Left lung (tissue), 10 donors: ENCODE measurements around the gene TEKTIP1. TPM values are rescaled to one million over a fixed set of nuclear protein-coding genes. Genes with fewer than 3 reads are reported as not detected.

Experiments
- ATAC-seq: fragments of 200-7000 bp; cut with Tn5 transposase; one replicate; pipeline ENCODE4 v1.9.1; 2020; ENCODE audit warnings: moderate library complexity
- DNase-seq, 4 donors: peaks; one replicate each; pipeline ENCODE4 v3.0.0-alpha.2; 2013 to 2020
- H3K27ac ChIP-seq, 2 donors: fragments of 200-600 bp; sonication (generic) in 1 of 2; one replicate each; pipeline versions ENCODE4 v1.5.0 to v1.8.0; 2020 to 2021
- H3K27me3 ChIP-seq, 2 donors: fragments of 200-600 bp; sonication (generic) in 1 of 2; one replicate each; pipeline versions ENCODE4 v1.5.0 to v1.8.0; 2020 to 2021
- H3K36me3 ChIP-seq, 2 donors: fragments of 200-600 bp; sonication (generic) in 1 of 2; one replicate each; pipeline versions ENCODE4 v1.5.0 to v1.8.0; 2020 to 2021
- H3K4me1 ChIP-seq, 2 donors: fragments of 200-600 bp; one replicate each; pipeline ENCODE4 v1.8.0; 2021
- H3K4me3 ChIP-seq, 2 donors: fragments of 200-600 bp; sonication (generic) in 1 of 2; one replicate each; pipeline versions ENCODE4 v1.5.0 to v1.8.0; 2020 to 2021; ENCODE audit warnings: mild to moderate bottlenecking in 1 of 2
- H3K9me3 ChIP-seq, 2 donors: fragments of 200-600 bp; sonication (generic) in 1 of 2; one replicate each; pipeline versions ENCODE4 v1.5.0 to v1.8.0; 2020 to 2021
- intact Hi-C, 2 donors: fragments of 100-400 bp; cut with DNase I; formaldehyde crosslinking; loops; one replicate each; pipeline versions ENCODE4 v1.11.2 to v1.14.2; 2022
- polyA plus RNA-seq, 6 donors: library from polyadenylated mRNA; unstranded; fragments of 120-200 nt; gene quantifications; one replicate each; pipeline ENCODE4 v1.2.1, GENCODE V29; 2013; ENCODE audit not compliant: insufficient read length in 6 of 6
- total RNA-seq, 2 donors: library from RNA; stranded (reverse); fragmentation: NEBNext Ultra II Directional; extraction: Animal tissue kit (Norgen Biotek cat#: 25700); gene quantifications; one replicate each; pipeline ENCODE4 v1.2.1, GENCODE V29; 2021
- TF ChIP-seq, protein P1 (sequence below), 2 donors: fragments of 200-600 bp; sonication (generic) in 1 of 2; IDR thresholded peaks; one replicate each; pipeline versions ENCODE4 v1.5.0 to v1.8.0; 2021; ENCODE audit warnings: antibody characterized with exemption in 2 of 2
- donor health status: DM: no; HTN: yes; CAD: no.
- donor health status: DM: no; HTN: no; CAD: no.

TEKTIP1 gene
- total and polyA plus RNA-seq, 8 donors: 2.8 to 7.5 (median 4.8) TPM

DNA sequence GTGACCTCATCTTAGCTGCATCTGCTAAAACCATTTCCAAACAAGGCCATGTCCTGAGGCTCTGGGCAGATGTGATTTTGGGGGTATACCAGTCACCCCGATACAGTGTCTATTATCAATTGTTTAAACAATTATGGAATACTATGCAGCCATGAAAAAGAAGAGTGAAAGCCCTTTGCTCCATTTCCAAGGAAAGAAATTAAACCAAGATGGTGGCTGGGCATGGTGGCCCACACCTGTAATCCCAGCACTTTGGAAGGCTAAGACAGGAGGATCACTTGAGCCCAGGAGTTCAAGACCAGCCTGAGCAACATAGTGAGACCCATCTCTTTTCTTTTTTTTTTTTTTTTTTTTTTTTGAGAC is 763 bp downstream of the TEKTIP1 start:
- H3K4me3 ChIP-seq: no peak overlapping the region
- H3K27me3 ChIP-seq: no peaks in the 10 kb centered on the region
- TF ChIP-seq, protein P1, sequence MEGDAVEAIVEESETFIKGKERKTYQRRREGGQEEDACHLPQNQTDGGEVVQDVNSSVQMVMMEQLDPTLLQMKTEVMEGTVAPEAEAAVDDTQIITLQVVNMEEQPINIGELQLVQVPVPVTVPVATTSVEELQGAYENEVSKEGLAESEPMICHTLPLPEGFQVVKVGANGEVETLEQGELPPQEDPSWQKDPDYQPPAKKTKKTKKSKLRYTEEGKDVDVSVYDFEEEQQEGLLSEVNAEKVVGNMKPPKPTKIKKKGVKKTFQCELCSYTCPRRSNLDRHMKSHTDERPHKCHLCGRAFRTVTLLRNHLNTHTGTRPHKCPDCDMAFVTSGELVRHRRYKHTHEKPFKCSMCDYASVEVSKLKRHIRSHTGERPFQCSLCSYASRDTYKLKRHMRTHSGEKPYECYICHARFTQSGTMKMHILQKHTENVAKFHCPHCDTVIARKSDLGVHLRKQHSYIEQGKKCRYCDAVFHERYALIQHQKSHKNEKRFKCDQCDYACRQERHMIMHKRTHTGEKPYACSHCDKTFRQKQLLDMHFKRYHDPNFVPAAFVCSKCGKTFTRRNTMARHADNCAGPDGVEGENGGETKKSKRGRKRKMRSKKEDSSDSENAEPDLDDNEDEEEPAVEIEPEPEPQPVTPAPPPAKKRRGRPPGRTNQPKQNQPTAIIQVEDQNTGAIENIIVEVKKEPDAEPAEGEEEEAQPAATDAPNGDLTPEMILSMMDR (IDR thresholded peaks at IDR 0.05): no peak
- intact Hi-C loops: loop anchor here in 1 of 2 donors (10.0 kb wide), 1 partner anchor 75 kb away; no protein-coding TSS in a partner anchor
- DNase-seq (no peak), ATAC-seq (no peak)
- H3K36me3 ChIP-seq: peaks cover 0 to 67% of the 10 kb centered on the region in 2 donors
- H3K27ac ChIP-seq: no peak overlapping the region
- H3K9me3 ChIP-seq: no peaks in the 10 kb centered on the region
- no peaks in the 10 kb centered on the region for H3K4me1 ChIP-seq

DNA sequence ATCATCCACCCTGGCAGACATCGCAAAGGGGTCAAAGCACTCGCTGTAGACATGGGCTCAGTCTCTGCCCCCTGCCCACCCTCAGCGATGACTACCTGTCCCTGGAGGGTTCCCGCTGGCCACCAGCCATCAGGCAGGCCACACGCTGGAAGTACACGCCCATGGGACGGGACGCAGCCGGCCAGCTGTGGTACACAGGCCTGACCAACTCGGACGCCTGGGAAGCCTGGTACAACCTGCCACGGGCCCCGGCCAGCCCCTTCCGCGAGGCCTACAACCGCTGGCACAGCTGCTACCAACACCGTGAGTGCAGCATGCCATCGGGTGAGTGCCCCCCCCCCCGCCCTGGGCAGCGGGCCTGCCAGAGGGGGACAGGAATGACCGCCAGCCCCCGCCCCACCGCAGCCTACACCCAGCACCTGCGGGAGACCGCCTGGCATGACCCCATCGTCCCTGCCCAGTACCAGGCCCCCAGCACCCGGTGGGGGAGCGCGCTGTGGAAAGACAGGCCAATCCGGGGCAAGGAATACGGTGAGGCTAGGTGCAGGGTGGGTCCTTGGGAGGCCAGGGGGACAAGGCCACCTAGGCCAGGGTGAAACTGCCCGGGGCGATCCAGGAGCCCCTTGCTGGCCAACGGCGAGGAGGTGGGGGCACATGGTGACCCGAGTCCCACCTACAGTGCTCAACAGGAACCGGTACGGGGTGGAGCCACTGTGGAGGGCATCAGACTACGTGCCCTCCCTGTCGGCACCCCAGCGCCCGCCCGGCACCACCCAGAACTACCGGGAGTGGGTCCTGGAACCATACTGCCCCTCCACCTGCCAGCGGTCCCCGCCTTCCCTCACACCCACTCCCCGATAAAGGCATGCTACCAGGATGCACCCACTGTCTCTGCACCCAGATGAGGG is 4.4 kb downstream of the TEKTIP1 start:
- no peaks in the 10 kb centered on the region for H3K27me3 ChIP-seq
- no peak overlapping the region for H3K27ac ChIP-seq
- ATAC-seq (no peak), DNase-seq (no peak)
- TF ChIP-seq, protein P1 (IDR thresholded peaks at IDR 0.05): no peak
- H3K4me1 ChIP-seq: peaks cover 0 to 11% of the 10 kb centered on the region in 2 donors
- peaks cover 0 to 70% of the 10 kb centered on the region in 2 donors for H3K36me3 ChIP-seq
- intact Hi-C loops: loop anchor here in 1 of 2 donors (10.0 kb wide), 1 partner anchor 71 kb away; no protein-coding TSS in a partner anchor
- H3K4me3 ChIP-seq: no peak overlapping the region
- H3K9me3 ChIP-seq: no peaks in the 10 kb centered on the region

DNA sequence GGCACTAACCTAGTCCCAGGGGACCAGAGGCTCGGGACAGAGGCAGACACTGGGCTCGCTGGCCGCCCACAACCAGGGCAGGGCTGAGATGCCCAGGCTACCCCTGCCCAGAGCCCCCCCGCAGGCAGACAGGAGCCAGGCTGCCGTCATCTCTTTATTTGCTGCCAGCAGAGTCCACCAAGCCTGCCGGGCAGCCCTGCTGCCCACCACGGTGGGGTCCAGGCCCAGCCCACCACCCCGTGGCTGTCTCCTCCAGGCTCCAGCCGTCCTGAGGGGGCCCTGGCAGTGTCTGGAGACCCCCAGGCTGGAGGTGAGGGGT is 5.0 kb downstream of the TEKTIP1 start:
- DNase-seq (no peak), ATAC-seq (no peak)
- H3K36me3 ChIP-seq: peaks cover 0 to 67% of the 10 kb centered on the region in 2 donors
- H3K27me3 ChIP-seq: no peaks in the 10 kb centered on the region
- TF ChIP-seq, protein P1 (IDR thresholded peaks at IDR 0.05): no peak
- H3K9me3 ChIP-seq: no peaks in the 10 kb centered on the region
- peaks cover 0 to 17% of the 10 kb centered on the region in 2 donors for H3K4me1 ChIP-seq
- H3K4me3 ChIP-seq: no peak overlapping the region
- H3K27ac ChIP-seq: no peak overlapping the region
- intact Hi-C loops: loop anchor here in 1 of 2 donors (10.0 kb wide), 1 partner anchor 71 kb away; no protein-coding TSS in a partner anchor

DNA sequence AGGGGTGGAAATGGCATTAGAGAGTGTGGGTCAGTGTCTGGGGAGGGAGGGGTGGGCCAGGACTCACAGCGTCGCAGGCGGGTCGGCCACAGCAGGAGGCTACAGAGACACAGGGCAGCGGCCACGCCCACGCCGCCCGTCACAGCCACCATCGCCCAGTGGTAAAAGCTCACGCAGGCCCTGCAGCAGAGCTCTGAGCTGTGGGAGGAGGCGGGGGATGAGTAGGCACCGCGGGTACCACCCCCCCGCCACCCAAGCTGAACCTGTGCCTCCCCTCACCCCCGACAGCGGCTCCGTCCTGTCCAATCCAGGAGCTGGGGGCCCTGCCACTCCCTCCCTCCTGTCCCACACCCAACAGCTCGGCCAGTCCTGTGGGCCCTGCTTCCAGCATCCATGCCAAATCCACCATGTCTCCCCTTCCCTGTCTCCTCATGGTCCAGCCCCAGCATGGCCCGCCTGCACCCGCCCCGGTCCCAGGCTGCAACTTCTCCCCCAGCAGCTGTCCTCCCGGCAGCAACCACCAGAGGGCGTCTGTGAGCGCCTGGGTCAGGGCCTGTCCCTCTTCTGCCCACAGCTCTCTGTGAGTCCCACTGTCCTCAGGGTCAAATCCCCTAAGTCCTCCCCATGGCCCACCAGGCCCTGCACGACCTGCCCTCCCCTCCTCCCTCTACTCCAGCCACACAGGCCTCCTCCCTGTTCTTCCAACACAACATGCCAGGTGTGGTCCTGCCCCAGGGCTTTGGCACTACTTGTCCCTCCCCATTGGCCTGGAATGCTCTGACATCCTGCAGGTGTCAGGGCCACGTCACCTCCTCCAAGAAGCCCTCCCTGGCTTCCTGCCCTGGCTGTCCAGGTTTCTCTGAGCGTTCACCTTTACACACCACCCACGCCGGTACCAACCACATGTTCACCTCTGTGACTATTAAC is 6.0 kb downstream of the TEKTIP1 start:
- no peak overlapping the region for H3K4me3 ChIP-seq
- no peak overlapping the region for H3K27ac ChIP-seq
- intact Hi-C loops: loop anchor here in 1 of 2 donors (10.0 kb wide), 1 partner anchor 70 kb away; no protein-coding TSS in a partner anchor
- ATAC-seq (peak; percentile 82), DNase-seq (peak in 3 of 4 donors; percentile 44 to 97 (median 72))
- peaks cover 0 to 22% of the 10 kb centered on the region in 2 donors for H3K4me1 ChIP-seq
- H3K27me3 ChIP-seq: no peaks in the 10 kb centered on the region
- TF ChIP-seq, protein P1 (IDR thresholded peaks at IDR 0.05): peak; percentile 84 to 96
- no peaks in the 10 kb centered on the region for H3K9me3 ChIP-seq
- peaks cover 0 to 61% of the 10 kb centered on the region in 2 donors for H3K36me3 ChIP-seq
